ENCODE measurements around the gene KIAA1958.

Gene KIAA1958

GRCh38 chr9:112615584-112616266 lies 129.1 kb downstream of the KIAA1958 start:
- no peak overlapping the region for H3K4me2 ChIP-seq (ENCODE audit: low read depth, low read length, poor library complexity, severe bottlenecking)
- no peak for TF ChIP-seq EZH2phosphoT487 (IDR thresholded peaks at IDR 0.05; ENCODE audit: borderline replicate concordance)
- TF ChIP-seq CTCF (conservative IDR thresholded peaks at IDR 0.05; ENCODE audit: low read length) = no peak
- H2AFZ ChIP-seq (ENCODE audit: low read length) = no peak overlapping the region
- H3K9me3 ChIP-seq (ENCODE audit: insufficient read depth, low read depth, low read length) = no peaks in the 10 kb centered on the region
- H4K20me1 ChIP-seq (ENCODE audit: insufficient read depth, low read length, poor library complexity, severe bottlenecking) = no peaks in the 10 kb centered on the region
- H3K4me1 ChIP-seq (ENCODE audit: insufficient read depth, low read length, poor library complexity, severe bottlenecking) = peaks cover 5% of the 10 kb centered on the region
- no peak overlapping the region for H3K4me3 ChIP-seq (ENCODE audit: low read length, poor library complexity, severe bottlenecking)
- no peaks in the 10 kb centered on the region for H3K79me2 ChIP-seq (ENCODE audit: insufficient read depth, low read length)
- H3K27me3 ChIP-seq (ENCODE audit: insufficient read depth, low read length, poor library complexity, severe bottlenecking) = no peaks in the 10 kb centered on the region
- no peak overlapping the region for H3K9ac ChIP-seq (ENCODE audit: low read depth, low read length, poor library complexity, severe bottlenecking)
- H3K9me2 ChIP-seq (replicated peaks; ENCODE audit: low read depth, low read length) = no peaks in the 10 kb centered on the region
- H3K36me3 ChIP-seq (ENCODE audit: insufficient read depth, low read length) = peaks cover 23% of the 10 kb centered on the region; the same call in 1 of the 2 replicates
- no peaks in the 10 kb centered on the region for H3F3A ChIP-seq (ENCODE audit: low read depth)

- no peaks in the 10 kb centered on the region for H3F3A ChIP-seq (ENCODE audit: low read depth)
- H3K9me3 ChIP-seq (ENCODE audit: insufficient read depth, low read depth, low read length) = no peaks in the 10 kb centered on the region
- H3K4me1 ChIP-seq (ENCODE audit: insufficient read depth, low read length, poor library complexity, severe bottlenecking) = peaks cover 5% of the 10 kb centered on the region
- no peak for TF ChIP-seq EZH2phosphoT487 (IDR thresholded peaks at IDR 0.05; ENCODE audit: borderline replicate concordance)
- no peak for TF ChIP-seq CTCF (conservative IDR thresholded peaks at IDR 0.05; ENCODE audit: low read length)
- no peak overlapping the region for H3K9ac ChIP-seq (ENCODE audit: low read depth, low read length, poor library complexity, severe bottlenecking)
- H2AFZ ChIP-seq (ENCODE audit: low read length) = no peak overlapping the region
- H3K27me3 ChIP-seq (ENCODE audit: insufficient read depth, low read length, poor library complexity, severe bottlenecking) = no peaks in the 10 kb centered on the region
- H4K20me1 ChIP-seq (ENCODE audit: insufficient read depth, low read length, poor library complexity, severe bottlenecking) = no peaks in the 10 kb centered on the region
- no peak overlapping the region for H3K4me3 ChIP-seq (ENCODE audit: low read length, poor library complexity, severe bottlenecking)
- H3K9me2 ChIP-seq (replicated peaks; ENCODE audit: low read depth, low read length) = no peaks in the 10 kb centered on the region
- peaks cover 23% of the 10 kb centered on the region; the same call in 1 of the 2 replicates for H3K36me3 ChIP-seq (ENCODE audit: insufficient read depth, low read length)
- no peak overlapping the region for H3K4me2 ChIP-seq (ENCODE audit: low read depth, low read length, poor library complexity, severe bottlenecking)
- no peaks in the 10 kb centered on the region for H3K79me2 ChIP-seq (ENCODE audit: insufficient read depth, low read length)
Measured at GRCh38 chr9:112617371-112617770, 130.7 kb downstream of the KIAA1958 start.

- H3K9ac ChIP-seq (ENCODE audit: low read depth, low read length, poor library complexity, severe bottlenecking) = no peak overlapping the region
- H4K20me1 ChIP-seq (ENCODE audit: insufficient read depth, low read length, poor library complexity, severe bottlenecking) = no peaks in the 10 kb centered on the region
- no peak overlapping the region for H3K4me2 ChIP-seq (ENCODE audit: low read depth, low read length, poor library complexity, severe bottlenecking)
- H3K27me3 ChIP-seq (ENCODE audit: insufficient read depth, low read length, poor library complexity, severe bottlenecking) = no peaks in the 10 kb centered on the region
- H3F3A ChIP-seq (ENCODE audit: low read depth) = no peaks in the 10 kb centered on the region
- H3K9me3 ChIP-seq (ENCODE audit: insufficient read depth, low read depth, low read length) = no peaks in the 10 kb centered on the region
- no peak overlapping the region for H2AFZ ChIP-seq (ENCODE audit: low read length)
- TF ChIP-seq CTCF (conservative IDR thresholded peaks at IDR 0.05; ENCODE audit: low read length) (no peak), EZH2phosphoT487 (IDR thresholded peaks at IDR 0.05; ENCODE audit: borderline replicate concordance) (no peak)
- H3K36me3 ChIP-seq (ENCODE audit: insufficient read depth, low read length) = peaks cover 21% of the 10 kb centered on the region; the same call in 1 of the 2 replicates
- H3K79me2 ChIP-seq (ENCODE audit: insufficient read depth, low read length) = no peaks in the 10 kb centered on the region
- H3K4me1 ChIP-seq (ENCODE audit: insufficient read depth, low read length, poor library complexity, severe bottlenecking) = peaks cover 5% of the 10 kb centered on the region
- H3K4me3 ChIP-seq (ENCODE audit: low read length, poor library complexity, severe bottlenecking) = no peak overlapping the region
- H3K9me2 ChIP-seq (replicated peaks; ENCODE audit: low read depth, low read length) = no peaks in the 10 kb centered on the region
Measured at GRCh38 chr9:112618385-112619009, 131.9 kb downstream of the KIAA1958 start.
